GM21381 (cell line): ENCODE results near the gene KLF15.

Experiments
- ATAC-seq: cut with Tn5 transposase; IDR thresholded peaks from one replicate; pipeline ENCODE4 v1.9.1; 2021; ENCODE audit warnings: mild to moderate bottlenecking, moderate library complexity; ENCODE audit not compliant: unreplicated experiment

The KLF15 gene

DNA sequence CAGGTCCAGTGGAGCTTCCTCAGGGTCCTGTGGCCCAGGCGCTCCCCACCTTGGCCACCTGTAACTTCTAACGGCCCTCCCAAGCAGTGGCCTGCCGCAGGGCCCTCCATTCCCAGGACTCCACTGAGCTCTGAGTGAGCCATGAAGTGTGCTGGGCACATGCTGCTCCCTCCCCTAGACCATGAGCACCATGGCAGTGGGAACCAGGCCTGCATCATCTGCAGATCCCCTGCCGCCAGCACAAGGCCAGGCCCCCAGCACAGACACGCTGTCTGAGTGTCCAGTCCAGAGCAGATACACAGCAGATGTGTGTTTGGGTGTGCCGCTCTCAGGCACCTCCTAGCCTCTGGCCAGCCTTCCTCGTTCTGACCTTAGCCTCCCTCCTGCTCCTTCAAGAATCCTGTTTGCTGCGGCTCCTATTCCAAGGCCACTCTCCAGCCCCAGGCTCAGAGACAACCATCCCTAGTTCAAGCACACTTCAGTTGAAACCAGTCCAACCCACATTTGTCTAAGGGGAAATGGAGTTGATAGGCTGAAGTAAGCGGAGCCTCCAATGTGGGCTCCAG lies 7.0 kb upstream of the KLF15 start:
- ATAC-seq: no peak

DNA sequence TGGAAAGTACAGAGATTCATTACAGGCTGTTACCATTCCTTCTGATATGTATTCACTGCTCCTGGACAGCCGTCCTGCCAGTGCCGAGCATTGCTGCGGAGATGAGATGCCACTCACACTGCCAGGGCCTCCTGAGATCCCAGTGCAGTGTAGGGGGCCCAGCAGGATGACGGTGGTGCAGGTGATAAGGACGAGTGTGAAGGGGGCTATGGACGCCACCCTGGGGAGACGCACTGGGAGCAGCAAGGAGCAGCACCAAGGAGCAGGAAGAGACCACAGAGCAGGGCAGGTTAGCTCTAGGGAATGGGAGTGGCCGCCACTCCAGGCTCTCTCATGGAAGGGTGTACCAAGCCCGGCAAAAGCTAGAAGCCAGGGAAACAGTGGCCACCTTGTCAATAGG lies 4.0 kb upstream of the KLF15 start:
- ATAC-seq: no peak

DNA sequence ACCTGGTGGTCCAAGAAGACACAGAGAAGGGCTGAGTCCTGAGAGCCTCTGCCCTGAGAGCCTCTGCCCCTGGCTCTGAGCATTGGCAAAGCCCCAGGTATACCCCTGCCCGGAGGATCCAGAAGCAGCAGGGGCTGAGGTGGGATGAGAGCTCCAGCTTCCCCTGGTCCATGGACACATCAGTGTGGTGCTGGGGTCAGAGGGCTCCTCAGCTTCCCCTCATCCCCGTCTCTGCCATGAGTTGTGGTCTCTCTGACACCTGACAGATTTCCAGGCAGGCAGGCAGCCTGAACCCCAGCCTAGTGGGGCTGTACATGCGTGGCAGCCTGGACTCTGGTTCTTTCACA lies 3.5 kb upstream of the KLF15 start:
- no peak for ATAC-seq

GRCh38 chr3:126360046-126360713 lies 3.0 kb upstream of the KLF15 start:
- ATAC-seq: no peak

GRCh38 chr3:126358816-126359181 lies 1.6 kb upstream of the KLF15 start:
- no peak for ATAC-seq

DNA sequence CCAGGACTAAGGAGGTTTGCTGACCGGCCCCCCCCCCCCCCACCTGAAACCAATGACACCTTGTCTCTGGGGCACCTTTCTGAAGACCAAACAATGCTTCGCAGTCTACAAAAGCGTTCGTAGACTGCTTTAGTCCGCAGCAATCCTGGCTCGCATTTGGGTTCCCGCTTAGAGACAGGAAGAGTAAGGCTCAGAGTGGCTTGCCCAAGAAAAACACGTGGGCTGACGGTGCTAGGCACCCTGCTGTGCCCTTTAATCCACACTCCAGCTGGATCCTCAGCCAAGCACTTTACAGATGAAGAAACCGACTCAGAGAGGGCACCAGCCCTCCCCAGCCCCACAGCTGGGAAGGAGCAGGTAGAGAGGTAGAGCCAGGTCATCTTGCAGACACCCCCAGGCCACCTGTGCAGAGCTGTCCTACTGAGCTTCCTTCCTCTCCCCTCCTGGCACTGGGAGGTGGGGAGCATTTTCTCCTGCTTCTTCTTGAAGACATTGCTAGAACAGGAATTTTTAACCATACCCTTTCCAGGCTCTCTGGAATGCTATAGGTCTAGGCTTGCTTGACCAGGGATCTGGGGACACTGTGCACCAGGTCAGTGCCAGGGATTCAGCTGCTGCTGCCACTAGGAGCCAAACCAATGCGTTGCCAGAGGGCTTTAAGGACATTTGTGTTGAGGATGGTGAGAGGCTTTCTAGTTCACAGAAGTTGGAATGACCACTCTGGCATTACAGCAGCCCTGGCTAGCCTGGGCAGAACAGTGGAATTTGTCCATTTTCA lies 1.0 kb upstream of the KLF15 start:
- ATAC-seq: no peak

GRCh38 chr3:126356373-126357264 lies 589 bp downstream of the KLF15 start:
- no peak for ATAC-seq

DNA sequence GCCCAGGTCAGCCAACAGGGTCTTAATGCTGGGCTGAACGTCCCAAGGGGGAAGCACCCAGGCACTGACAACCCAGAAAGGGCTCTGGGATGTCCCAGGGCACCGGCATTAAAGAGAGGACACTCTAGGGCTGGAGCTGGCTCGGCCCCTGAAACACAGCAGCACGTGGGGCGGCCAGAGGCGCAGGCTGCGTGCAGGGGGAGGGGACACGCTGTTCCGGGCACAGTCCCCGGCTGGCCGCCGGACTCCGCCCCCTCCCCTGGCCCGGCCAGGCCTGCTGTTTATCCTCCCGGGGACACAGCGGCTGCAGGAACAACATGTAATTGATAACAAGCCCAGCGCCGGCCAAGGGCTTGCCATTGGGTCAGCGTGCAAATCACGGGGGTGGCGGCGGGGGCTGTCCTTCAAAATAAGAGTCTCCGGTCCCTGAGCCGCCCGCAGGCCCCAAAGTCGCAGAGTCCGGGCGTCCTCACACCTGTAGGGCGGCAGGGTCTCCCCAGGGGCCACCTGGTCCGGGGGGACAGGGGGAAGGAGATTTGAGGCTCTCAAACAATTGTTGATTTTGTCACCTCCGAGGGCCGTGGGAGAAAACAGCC lies 1.3 kb downstream of the KLF15 start:
- no peak for ATAC-seq

DNA sequence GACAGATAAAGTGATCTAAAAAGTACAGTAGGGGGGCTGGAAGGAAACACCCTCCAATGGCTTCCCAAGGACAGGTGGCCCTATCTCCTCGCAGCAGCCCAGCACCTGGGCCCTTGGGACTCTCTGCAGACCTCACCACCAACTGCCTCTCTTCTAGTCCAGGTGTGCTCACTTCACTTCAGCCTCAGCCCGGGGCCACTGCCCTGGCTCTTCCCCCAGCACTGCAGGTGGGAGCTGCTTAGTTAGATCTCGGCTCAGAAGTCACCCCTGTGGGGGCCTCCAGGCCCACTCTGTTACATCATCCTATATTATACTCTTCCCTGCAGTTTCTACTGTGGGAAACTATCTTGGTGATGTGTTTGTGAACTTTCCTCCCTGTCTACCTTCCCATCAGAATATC lies 2.0 kb downstream of the KLF15 start:
- ATAC-seq: no peak

- ATAC-seq: no peak
These were observed 2.4 kb downstream of the KLF15 start for GRCh38 chr3:126354776-126355175.

DNA sequence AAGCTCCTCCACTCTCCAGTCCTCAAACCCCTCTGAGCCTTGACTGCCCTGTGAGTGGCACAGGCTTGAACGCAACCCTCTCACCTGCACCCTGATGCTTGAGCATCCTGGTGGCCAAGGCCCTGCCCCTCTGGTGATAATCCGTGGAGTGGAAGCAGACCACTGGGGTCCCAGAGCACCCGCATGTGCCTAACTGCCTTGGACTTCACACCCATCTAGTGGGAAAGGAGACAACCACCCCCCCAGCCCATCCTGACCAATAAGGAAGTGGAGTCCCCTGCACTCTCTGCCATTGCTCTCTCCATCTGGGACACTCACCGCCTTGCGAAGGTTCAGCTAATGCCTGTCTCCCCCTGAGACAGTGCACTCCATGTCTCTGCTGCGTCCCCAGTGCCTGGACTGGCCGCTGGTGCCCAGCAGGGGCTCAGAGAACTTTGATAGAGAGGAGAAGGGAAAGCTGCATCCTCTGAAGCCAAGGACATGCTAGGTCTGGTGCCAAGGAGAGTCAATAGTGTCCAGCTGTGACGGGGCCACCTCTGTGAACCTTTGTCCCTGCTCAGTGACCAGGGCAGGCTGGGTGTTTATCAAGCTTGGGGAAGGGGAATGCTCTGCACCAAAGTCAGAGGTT lies 3.4 kb downstream of the KLF15 start:
- ATAC-seq: no peak

DNA sequence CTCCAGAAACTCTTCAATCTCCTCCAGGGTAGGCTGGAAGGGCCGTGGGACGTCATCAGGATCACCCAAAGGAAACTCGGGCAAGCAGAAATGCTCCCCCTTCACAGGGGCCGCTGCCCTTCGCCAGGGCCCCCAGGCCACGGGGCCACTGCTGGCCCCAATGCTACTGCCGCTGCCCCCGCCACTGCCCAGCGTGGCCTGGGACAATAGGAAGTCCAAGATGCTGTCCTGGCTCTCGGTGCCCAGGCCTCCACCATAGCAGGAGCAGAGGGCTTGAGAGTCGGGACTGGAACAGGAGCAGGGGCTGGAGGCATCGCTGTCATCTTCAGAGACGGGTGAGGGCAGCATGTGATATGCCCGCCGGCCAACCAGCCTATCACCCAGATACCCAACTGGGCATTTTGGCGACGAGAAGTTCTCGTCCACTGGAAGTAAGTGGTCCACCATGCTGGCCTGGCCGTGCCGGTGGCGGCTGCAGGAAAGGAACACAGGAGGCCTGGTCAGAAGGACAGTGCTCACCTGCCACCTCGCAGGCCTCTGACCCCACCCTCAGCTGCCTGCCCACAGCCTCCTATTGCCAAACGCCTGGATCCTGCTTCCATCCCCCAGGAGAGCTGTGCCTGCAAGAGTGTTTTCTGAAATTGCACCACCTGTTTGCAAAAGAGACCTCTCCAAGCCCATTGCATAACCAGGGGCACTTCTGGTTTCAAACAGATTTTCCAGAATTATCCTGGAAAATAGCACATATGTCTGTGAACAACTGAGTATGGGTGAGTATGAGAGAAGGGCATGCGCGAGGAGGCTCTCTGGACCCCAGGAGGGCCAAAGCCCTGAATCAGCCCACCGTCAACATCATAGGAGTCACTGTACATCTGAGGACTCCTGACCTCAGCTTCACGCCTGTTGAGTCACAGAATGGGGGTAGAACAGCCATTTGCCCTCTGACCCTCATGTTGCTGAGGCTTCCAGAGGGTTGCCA lies 4.4 kb downstream of the KLF15 start:
- ATAC-seq: no peak

DNA sequence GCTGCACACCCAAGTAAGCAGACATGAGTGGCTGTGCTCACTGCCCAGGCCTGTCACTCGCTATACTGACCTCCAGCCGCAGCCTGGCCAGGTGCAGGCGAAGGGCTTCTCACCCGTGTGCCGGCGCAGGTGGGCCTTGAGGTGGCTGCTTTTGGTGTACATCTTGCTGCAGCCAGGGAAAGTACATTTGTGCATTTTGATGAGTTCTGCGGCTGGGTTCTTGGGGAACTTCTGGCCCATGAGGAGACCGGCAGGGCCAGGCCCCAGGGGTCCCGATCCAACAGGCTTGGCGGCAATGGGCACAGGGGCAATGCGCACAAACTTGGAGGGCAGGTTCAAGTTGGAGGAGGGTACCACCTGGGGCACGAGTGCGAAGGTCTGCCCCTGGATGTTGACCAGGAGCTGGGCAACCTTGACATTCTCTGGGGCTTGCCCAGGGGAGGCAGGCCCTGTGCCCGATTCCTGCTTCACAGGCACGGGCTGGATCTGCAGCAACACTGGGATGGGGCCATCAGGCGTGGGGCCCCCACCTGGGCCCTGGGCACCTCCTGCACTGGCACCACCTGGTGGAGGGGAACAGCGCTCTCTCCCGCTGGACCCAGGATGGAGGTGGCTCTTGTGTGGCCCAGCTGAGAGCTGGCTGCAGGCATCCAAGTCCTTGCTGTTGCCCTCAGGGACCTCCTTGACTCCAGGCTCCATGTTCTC lies 5.3 kb downstream of the KLF15 start:
- no peak for ATAC-seq

GRCh38 chr3:126351086-126351770 lies 6.0 kb downstream of the KLF15 start:
- no peak for ATAC-seq

GRCh38 chr3:126350502-126351085 lies 6.6 kb downstream of the KLF15 start:
- no peak for ATAC-seq

- no peak for ATAC-seq
These were observed 7.4 kb downstream of the KLF15 start for GRCh38 chr3:126349611-126350501.

GRCh38 chr3:126349071-126349470 lies 8.1 kb downstream of the KLF15 start:
- no peak for ATAC-seq
